Uterus (tissue), 4 donors: ENCODE measurements around the gene AK5. TPM values are rescaled to one million over a fixed set of nuclear protein-coding genes. Genes with fewer than 3 reads are reported as not detected.

Source experiments
- DNase-seq, 2 donors: peaks; one replicate each; pipeline ENCODE4 v3.0.0-alpha.2; 2019 to 2020
- H3K27ac ChIP-seq, 2 donors: fragments of 200-600 bp; sonication (generic); 1 replicate in 1 of 2; 2 replicates in 1 of 2; pipeline ENCODE4 v1.5.1; 2016 to 2018
- H3K27me3 ChIP-seq, 2 donors: fragments of 200-600 bp; sonication (generic); one replicate each; pipeline ENCODE4 v1.5.1; 2018 to 2019; ENCODE audit warnings: control low read depth in 1 of 2
- H3K36me3 ChIP-seq, 2 donors: fragments of 200-600 bp; sonication (generic); one replicate each; pipeline ENCODE4 v1.5.1; 2019; ENCODE audit warnings: control low read depth in 1 of 2
- H3K4me1 ChIP-seq, 2 donors: fragments of 200-600 bp; sonication (generic); one replicate each; pipeline ENCODE4 v1.5.1; 2018 to 2019; ENCODE audit warnings: control low read depth in 1 of 2
- H3K4me3 ChIP-seq, 2 donors: fragments of 200-600 bp; sonication (generic); 1 replicate in 1 of 2; 2 replicates in 1 of 2; pipeline ENCODE4 v1.5.1; 2018 to 2019; ENCODE audit warnings: mild to moderate bottlenecking in 1 of 2
- H3K9me3 ChIP-seq, 2 donors: fragments of 200-600 bp; sonication (generic); one replicate each; pipeline ENCODE4 v1.5.1; 2019; ENCODE audit warnings: control low read depth in 1 of 2
- CTCF ChIP-seq, 4 experiments: fragments of 200-600 bp in 2 of 4; fragments of 450-650 bp in 2 of 4; sonication (generic) in 2 of 4; IDR thresholded peaks; one replicate each; pipeline ENCODE4 v1.5.1; 2016 to 2019; ENCODE audit warnings: antibody characterized with exemption in 4 of 4, mild to moderate bottlenecking in 2 of 4, moderate library complexity in 1 of 4
- POLR2A ChIP-seq, 2 donors: fragments of 450-650 bp; IDR thresholded peaks; one replicate each; pipeline ENCODE4 v1.6.1; 2016; ENCODE audit warnings: antibody characterized with exemption in 2 of 2, mild to moderate bottlenecking in 1 of 2, moderate library complexity in 1 of 2
- intact Hi-C: fragments of 100-400 bp; cut with DNase I; formaldehyde crosslinking; loops from one replicate; pipeline ENCODE4 v1.15.1; 2023; ENCODE audit warnings: low total_unique reads
- total RNA-seq, 4 donors: library from RNA; depleted of rRNA in 3 of 4; stranded (reverse); fragments of >200 nt in 3 of 4; gene quantifications; one replicate each; pipeline versions ENCODE4 v1.1.0 to v1.2.4, GENCODE V29; 2014 to 2023
- donor health status: DM: yes; HTN: yes; CAD: no.

Gene AK5
- total RNA-seq, 4 donors from 2014 or later = 0.88 to 4.6 TPM; not detected in 2

GRCh38 chr1:77265180-77265579 lies 16.6 kb upstream of the AK5 start:
- Histone ChIP-seq H3K36me3 (no peaks in the 10 kb centered on the region), H3K9me3 (no peaks in the 10 kb centered on the region), H3K27me3 (no peaks in the 10 kb centered on the region), H3K4me1 (no peaks in the 10 kb centered on the region), H3K4me3 (no peak overlapping the region), H3K27ac (no peak overlapping the region)
- no peak for TF ChIP-seq CTCF (IDR thresholded peaks at IDR 0.05)
- TF ChIP-seq POLR2A (IDR thresholded peaks at IDR 0.05) = no peak
- intact Hi-C loops = no loop called here
- no peak for DNase-seq

GRCh38 chr1:77267035-77267434 lies 14.8 kb upstream of the AK5 start:
- DNase-seq = no peak
- Histone ChIP-seq H3K27ac (no peak overlapping the region), H3K9me3 (no peaks in the 10 kb centered on the region), H3K27me3 (no peaks in the 10 kb centered on the region), H3K4me3 (no peak overlapping the region), H3K4me1 (no peaks in the 10 kb centered on the region), H3K36me3 (no peaks in the 10 kb centered on the region)
- TF ChIP-seq CTCF (IDR thresholded peaks at IDR 0.05) (no peak), POLR2A (IDR thresholded peaks at IDR 0.05) (no peak)
- intact Hi-C loops = no loop called here

- intact Hi-C loops = no loop called here
- Histone ChIP-seq H3K9me3 (no peaks in the 10 kb centered on the region), H3K27me3 (no peaks in the 10 kb centered on the region), H3K27ac (no peak overlapping the region), H3K4me3 (no peak overlapping the region), H3K4me1 (no peaks in the 10 kb centered on the region), H3K36me3 (no peaks in the 10 kb centered on the region)
- no peak for TF ChIP-seq CTCF (IDR thresholded peaks at IDR 0.05)
- no peak for TF ChIP-seq POLR2A (IDR thresholded peaks at IDR 0.05)
- no peak for DNase-seq
Observed at GRCh38 chr1:77271852-77272580, 9.8 kb upstream of the AK5 start.

GRCh38 chr1:77273891-77274290 lies 7.9 kb upstream of the AK5 start:
- Histone ChIP-seq H3K4me1 (no peaks in the 10 kb centered on the region), H3K27ac (no peak overlapping the region), H3K36me3 (no peaks in the 10 kb centered on the region), H3K9me3 (no peaks in the 10 kb centered on the region), H3K4me3 (no peak overlapping the region), H3K27me3 (no peaks in the 10 kb centered on the region)
- DNase-seq = no peak
- TF ChIP-seq POLR2A (IDR thresholded peaks at IDR 0.05) (no peak), CTCF (IDR thresholded peaks at IDR 0.05) (no peak)
- intact Hi-C loops = no loop called here

- Histone ChIP-seq H3K27ac (no peak overlapping the region), H3K27me3 (no peaks in the 10 kb centered on the region), H3K4me1 (no peaks in the 10 kb centered on the region), H3K36me3 (no peaks in the 10 kb centered on the region), H3K9me3 (no peaks in the 10 kb centered on the region), H3K4me3 (no peak overlapping the region)
- no peak for DNase-seq
- intact Hi-C loops = no loop called here
- TF ChIP-seq POLR2A (IDR thresholded peaks at IDR 0.05) (no peak), CTCF (IDR thresholded peaks at IDR 0.05) (no peak)
Observed at GRCh38 chr1:77275194-77275593, 6.6 kb upstream of the AK5 start.
